Activated B cell treated with CpG ODN at 0.5 μM for 24 hours (primary cell): ENCODE results near the gene ZBTB5. TPM values are rescaled to one million over a fixed set of nuclear protein-coding genes. Genes with fewer than 3 reads are reported as not detected.

Source experiments
- ATAC-seq: fragments of 200-7000 bp; cut with Tn5 transposase; one replicate; pipeline ENCODE4 v1.10.0; 2021; ENCODE audit warnings: low read depth, mild to moderate bottlenecking, moderate library complexity
- CTCF ChIA-PET: fragments of 350-600 bp; sonication (Branson Sonifier 250); formaldehyde crosslinking; loops from one replicate; lab custom pipeline; 2021; ENCODE audit warnings: antibody characterized with exemption; lab: Charles Lee
- POLR2A ChIA-PET: fragments of 350-600 bp; sonication (Branson Sonifier 250); formaldehyde crosslinking; loops from one replicate; lab custom pipeline; 2021; ENCODE audit warnings: antibody characterized with exemption; lab: Charles Lee
- DNase-seq: peaks from one replicate; pipeline ENCODE4 v3.0.0; 2022
- H3K27ac Mint-ChIP-seq: one replicate; pipeline ENCODE4 v1.8.0; 2020; ENCODE audit warnings: mixed read lengths
- H3K27me3 Mint-ChIP-seq: one replicate; pipeline ENCODE4 v1.8.0; 2021; ENCODE audit warnings: mixed read lengths
- H3K36me3 Mint-ChIP-seq: one replicate; pipeline ENCODE4 v1.8.0; 2021; ENCODE audit warnings: low read depth, mixed read lengths
- H3K4me1 Mint-ChIP-seq: one replicate; pipeline ENCODE4 v1.8.0; 2021; ENCODE audit warnings: mixed read lengths
- H3K4me3 Mint-ChIP-seq: one replicate; pipeline ENCODE4 v1.8.0; 2020; ENCODE audit warnings: mild to moderate bottlenecking, mixed read lengths
- H3K9me3 Mint-ChIP-seq: one replicate; pipeline ENCODE4 v1.8.0; 2020; ENCODE audit warnings: mixed read lengths
- intact Hi-C: fragments of 100-400 bp; cut with micrococcal nuclease; formaldehyde crosslinking; loops from one replicate; pipeline ENCODE4 v1.15.1; 2024
- total RNA-seq: library from RNA; stranded (reverse); gene quantifications from 2 replicates; pipeline ENCODE4 v1.2.3, GENCODE V29; 2022
- TF ChIP-seq, protein P1 (sequence below): fragments of 200-600 bp; IDR thresholded peaks from one replicate; pipeline ENCODE4 v1.8.0; 2022; ENCODE audit warnings: antibody characterized with exemption, mild to moderate bottlenecking

ZBTB5 gene
- total RNA-seq, 1 donor from 2014 or later, result 28.1 TPM

DNA sequence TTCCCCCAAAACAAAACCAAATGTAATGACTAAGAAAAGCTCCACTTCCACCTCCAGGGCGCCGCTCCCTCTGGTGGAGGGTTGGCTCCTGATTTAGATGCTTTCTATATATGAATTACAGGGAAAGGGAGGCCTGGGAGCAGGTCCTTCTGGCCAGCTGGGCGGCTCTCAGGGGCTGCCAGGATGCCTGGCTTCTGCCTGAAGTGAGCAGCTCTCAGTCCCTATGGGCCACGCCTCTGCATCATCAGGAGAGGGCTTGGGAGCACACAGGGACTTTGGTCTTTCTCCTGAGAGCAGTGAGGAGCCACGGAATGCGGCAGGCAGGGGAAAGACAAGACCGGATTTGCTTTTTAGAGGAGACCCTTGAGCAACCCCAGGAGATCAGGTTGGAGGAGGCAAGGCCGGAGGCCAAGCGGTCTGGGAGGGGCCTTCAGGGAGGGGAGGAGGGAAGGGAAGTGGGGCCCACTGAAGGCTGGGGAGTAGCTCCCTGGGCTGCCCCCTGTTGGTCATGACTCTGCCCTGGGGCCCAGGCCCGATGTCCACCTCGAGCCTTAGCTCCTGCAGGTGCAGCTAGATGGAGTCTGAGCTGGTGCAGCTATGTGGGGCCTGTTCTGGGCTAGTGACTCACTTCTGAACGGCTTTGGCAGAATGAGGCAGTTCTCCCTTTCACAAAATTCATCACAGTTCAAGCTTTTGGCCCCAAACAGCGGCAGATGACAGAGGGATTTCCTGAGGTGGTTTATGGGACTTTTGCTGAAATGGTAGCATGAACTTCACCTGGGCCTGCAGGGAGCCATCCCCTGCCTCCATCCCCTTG is 54.1 kb downstream of the ZBTB5 start:
- ChIA-PET POLR2A (interaction anchor here (0.5 to 18.7 kb wide), 34 partner anchors 10 to 914 kb away, joined by 3 to 975 read pairs (median 5); partner anchors contain the start of genes GRHPR, PAX5, TOMM5 and ZBTB5), CTCF (interaction anchor here (0.6 to 8.7 kb wide), 20 partner anchors 8 to 538 kb away, joined by 3 to 103 read pairs (median 6); partner anchors contain the start of gene GRHPR)
- DNase-seq, result peak; percentile 46
- H3K4me1 Mint-ChIP-seq, result peaks cover 92% of the 10 kb centered on the region
- TF ChIP-seq, protein P1, sequence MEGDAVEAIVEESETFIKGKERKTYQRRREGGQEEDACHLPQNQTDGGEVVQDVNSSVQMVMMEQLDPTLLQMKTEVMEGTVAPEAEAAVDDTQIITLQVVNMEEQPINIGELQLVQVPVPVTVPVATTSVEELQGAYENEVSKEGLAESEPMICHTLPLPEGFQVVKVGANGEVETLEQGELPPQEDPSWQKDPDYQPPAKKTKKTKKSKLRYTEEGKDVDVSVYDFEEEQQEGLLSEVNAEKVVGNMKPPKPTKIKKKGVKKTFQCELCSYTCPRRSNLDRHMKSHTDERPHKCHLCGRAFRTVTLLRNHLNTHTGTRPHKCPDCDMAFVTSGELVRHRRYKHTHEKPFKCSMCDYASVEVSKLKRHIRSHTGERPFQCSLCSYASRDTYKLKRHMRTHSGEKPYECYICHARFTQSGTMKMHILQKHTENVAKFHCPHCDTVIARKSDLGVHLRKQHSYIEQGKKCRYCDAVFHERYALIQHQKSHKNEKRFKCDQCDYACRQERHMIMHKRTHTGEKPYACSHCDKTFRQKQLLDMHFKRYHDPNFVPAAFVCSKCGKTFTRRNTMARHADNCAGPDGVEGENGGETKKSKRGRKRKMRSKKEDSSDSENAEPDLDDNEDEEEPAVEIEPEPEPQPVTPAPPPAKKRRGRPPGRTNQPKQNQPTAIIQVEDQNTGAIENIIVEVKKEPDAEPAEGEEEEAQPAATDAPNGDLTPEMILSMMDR, result no peak
- H3K27ac Mint-ChIP-seq, result peak overlapping the region; percentile 98
- H3K4me3 Mint-ChIP-seq, result peak overlapping the region; percentile 35
- H3K27me3 Mint-ChIP-seq, result no peaks in the 10 kb centered on the region
- H3K9me3 Mint-ChIP-seq, result no peaks in the 10 kb centered on the region
- H3K36me3 Mint-ChIP-seq, result peaks cover 4% of the 10 kb centered on the region
- ATAC-seq, result peak; percentile 18
- intact Hi-C loops, result loop anchor here (1.0 to 10.0 kb wide), 2 partner anchors 11 to 776 kb away; partner anchors contain the start of gene GRHPR

DNA sequence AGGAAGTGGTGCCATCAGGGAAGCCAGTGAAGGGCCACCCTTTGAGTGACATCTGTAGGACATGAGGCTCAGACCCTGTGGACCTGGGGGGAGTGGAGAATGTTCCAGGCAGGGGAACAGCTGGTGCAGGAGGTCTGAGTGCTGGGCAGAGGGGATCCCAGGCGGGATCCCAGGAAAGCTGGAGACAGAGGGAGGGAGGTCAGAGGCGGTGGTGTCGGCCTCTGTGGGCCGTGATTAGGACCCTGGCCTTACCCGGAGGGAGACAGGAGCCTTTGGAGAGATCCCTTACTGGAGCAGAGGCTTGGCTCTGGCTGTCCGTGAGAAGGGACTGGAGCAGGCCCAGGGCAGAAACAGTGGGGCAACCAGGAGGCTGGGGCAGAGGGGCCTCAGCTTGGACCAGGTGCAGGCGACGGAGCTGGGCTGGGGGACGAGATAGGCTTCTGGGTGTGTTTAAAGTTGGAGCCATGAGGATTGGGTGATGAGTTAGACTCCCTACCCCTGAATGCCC is 54.8 kb downstream of the ZBTB5 start:
- Mint-ChIP-seq H3K27ac (peak overlapping the region; percentile 98), H3K4me1 (peaks cover 89% of the 10 kb centered on the region), H3K27me3 (no peaks in the 10 kb centered on the region), H3K9me3 (no peaks in the 10 kb centered on the region), H3K36me3 (peaks cover 5% of the 10 kb centered on the region), H3K4me3 (peak overlapping the region; percentile 75)
- DNase-seq (no peak), ATAC-seq (no peak)
- ChIA-PET CTCF (interaction anchor here (1.1 to 8.7 kb wide), 11 partner anchors 11 to 537 kb away, joined by 3 to 103 read pairs (median 9); partner anchors contain the start of gene GRHPR), POLR2A (interaction anchor here (0.6 to 18.7 kb wide), 26 partner anchors 10 to 552 kb away, joined by 3 to 975 read pairs (median 7); partner anchors contain the start of genes GRHPR, PAX5, POLR1E and TOMM5)
- intact Hi-C loops, result loop anchor here (10.0 kb wide), 1 partner anchor 776 kb away; no protein-coding TSS in a partner anchor
- TF ChIP-seq, protein P1, result no peak

DNA sequence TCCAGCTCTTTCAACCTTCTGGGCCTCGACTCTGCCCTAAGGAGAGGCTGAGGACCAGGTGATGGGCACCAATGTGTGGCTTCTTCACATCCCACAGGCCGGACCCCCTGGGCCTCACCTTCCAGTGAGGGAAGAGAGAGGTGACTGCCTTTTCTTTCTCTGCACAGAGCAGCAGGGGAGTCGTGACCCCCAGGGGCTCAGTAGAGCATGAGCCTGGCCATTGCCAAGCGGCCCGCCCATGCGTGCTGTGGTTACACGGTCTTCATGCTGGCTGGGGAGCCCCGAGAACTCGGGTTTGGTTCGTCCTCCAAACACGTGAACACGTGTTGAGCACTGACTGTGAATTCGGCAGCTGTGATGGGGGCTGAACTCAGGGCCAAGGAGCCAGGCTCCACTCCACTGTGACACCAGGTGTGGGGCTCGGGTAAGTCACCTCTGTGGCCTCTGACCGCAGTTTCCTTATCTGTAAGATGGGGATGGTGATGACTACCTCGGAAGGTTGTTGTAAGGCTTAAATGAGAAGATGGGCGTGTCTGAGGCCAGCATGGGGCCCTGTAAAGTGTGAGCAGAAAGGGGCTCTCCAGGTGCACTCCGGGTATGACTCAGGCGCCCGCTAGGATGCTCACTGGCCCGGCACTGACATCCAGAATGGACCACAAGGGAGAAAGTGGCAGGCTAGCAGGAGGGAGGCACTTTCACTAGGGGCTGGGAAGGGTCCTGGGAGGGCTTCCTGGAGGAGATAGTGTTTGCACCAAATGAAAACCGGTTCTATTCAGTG is 56.1 kb downstream of the ZBTB5 start:
- Mint-ChIP-seq H3K4me3 (peak overlapping the region; percentile 75), H3K4me1 (peaks cover 92% of the 10 kb centered on the region), H3K27ac (peak overlapping the region; percentile 98), H3K9me3 (no peaks in the 10 kb centered on the region), H3K36me3 (peaks cover 8% of the 10 kb centered on the region), H3K27me3 (no peaks in the 10 kb centered on the region)
- CTCF ChIA-PET, result interaction anchor here (1.1 to 8.7 kb wide), 7 partner anchors 9 to 85 kb away, joined by 3 to 103 read pairs (median 4); partner anchors contain the start of gene GRHPR
- peak; percentile 85 for DNase-seq
- peak; percentile 80 for ATAC-seq
- POLR2A ChIA-PET, result interaction anchor here (0.6 to 18.7 kb wide), 29 partner anchors 8 to 536 kb away, joined by 3 to 975 read pairs (median 5); partner anchors contain the start of genes GRHPR, PAX5, TOMM5 and ZBTB5
- intact Hi-C loops, result loop anchor here (1.0 to 10.0 kb wide), 16 partner anchors 10 to 644 kb away; partner anchors contain the start of genes PAX5 and ZCCHC7
- TF ChIP-seq, protein P1, result no peak

DNA sequence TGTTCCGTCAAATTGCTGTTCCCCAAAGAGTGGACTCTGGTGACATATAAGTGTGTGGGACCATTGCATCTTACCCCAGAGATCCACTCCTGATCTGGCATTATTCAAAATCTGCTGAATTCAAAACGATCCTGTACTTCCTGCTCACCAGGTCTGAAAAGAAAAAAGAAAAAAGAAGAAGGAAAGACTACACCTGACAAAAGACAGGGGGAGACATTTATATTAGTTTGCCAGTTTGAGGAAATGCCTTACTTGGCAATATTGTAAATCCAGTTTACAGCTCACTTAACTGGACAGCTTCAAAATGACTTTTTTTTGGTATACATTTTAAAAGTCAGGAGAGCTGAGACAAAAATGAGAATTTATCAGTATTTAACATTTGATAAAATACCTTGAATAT is 57.8 kb downstream of the ZBTB5 start:
- TF ChIP-seq, protein P1, result no peak
- ChIA-PET CTCF (interaction anchor here (0.9 to 8.7 kb wide), 11 partner anchors 8 to 110 kb away, joined by 3 to 103 read pairs (median 4); partner anchors contain the start of gene GRHPR), POLR2A (interaction anchor here (0.8 to 18.7 kb wide), 15 partner anchors 7 to 413 kb away, joined by 3 to 975 read pairs (median 8); partner anchors contain the start of genes GRHPR, PAX5, TOMM5 and ZBTB5)
- DNase-seq (no peak), ATAC-seq (no peak)
- peak overlapping the region; percentile 64 for H3K4me3 Mint-ChIP-seq
- peaks cover 9% of the 10 kb centered on the region for H3K36me3 Mint-ChIP-seq
- peak overlapping the region; percentile 98 for H3K27ac Mint-ChIP-seq
- H3K27me3 Mint-ChIP-seq, result no peaks in the 10 kb centered on the region
- H3K9me3 Mint-ChIP-seq, result no peaks in the 10 kb centered on the region
- peaks cover 97% of the 10 kb centered on the region for H3K4me1 Mint-ChIP-seq
- intact Hi-C loops, result loop anchor here (5.0 to 10.0 kb wide), 3 partner anchors 210 to 643 kb away; partner anchors contain the start of gene ZCCHC7
